ENCODE results near the gene TMEM37.

TMEM37 gene

DNA sequence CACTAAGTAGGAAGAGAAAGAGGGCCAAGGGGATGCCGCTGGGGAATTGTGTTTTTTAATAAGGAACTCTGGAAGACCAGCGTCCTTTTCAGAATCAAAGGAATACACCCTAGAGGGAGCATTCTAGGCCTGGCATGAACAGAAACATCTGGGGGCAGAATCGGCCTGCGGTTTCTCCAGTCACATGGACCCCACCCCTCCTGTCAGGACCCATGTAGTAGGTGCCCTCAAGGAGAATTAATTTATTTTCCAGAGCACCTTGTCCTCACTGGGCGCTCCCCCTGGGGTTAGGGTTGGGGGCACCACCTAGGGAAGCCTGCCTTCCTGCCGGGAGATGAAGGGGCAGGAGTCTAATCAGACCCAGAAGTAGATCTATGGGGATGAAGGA, 44.2 kb downstream of the TMEM37 start:
- no peak for DNase-seq (ENCODE audit: insufficient read length, low spot score)
- no peak for FAIRE-seq

DNA sequence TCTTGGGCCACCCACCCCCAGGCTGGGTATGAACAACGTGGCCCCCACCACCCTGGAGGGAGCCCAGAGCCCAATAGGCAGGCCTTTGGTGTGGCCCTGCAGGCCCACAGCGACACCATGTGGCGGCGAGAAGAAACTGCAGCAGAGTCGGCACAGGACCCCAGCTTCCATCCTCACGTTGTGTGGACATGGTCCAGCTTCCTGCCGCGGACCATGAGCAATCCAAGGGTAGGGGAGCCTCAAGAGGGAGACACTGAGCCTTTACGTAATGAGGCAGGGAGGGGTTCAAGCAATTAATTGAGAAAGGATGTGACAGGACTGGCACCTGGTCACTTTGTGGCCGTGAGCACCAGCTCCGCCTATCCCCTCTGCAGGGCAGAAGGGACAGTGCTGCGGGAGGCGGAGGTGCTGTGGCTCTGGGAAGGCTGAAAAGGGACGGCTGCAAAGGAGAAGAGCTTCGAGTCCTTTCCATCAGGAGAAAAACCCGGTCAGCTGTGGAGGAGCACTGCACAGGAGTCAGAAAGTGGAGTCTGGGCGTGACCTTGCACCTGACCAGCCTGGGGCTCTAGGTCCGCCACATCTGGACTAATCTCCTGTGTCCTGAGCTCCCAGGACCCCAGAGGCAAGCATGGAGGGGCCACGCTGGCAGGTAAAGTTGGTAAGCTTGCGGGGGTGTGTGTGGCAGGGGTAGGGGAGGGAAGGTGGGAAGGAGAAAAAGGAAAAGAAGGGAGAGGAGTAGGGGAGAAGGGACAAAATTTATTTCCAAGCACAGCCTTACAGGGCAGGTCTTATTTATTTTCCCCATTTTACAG, 44.9 kb downstream of the TMEM37 start:
- DNase-seq (ENCODE audit: insufficient read length, low spot score), result peak; percentile 73
- no peak for FAIRE-seq

DNA sequence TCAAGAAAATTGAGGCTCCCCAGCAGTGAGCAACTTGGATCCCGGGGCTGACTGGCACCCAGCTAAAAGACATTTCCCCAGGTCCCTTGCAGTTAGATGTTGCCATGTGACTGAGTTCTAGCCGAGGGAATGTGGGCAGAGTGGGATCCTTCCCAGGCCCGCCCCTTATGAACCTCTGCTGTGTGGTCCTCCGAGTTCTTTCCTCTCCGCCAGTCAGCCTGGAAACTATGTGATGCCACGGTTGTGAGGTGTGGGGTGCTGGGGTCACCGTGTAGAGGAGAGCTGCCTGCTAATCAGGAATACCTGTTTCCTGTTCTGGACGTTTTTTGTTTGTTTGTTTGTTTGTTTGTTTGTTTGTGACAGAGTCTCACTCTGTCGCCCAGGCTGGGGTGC, 45.5 kb downstream of the TMEM37 start:
- DNase-seq (ENCODE audit: insufficient read length, low spot score) (no peak), FAIRE-seq (no peak)

DNA sequence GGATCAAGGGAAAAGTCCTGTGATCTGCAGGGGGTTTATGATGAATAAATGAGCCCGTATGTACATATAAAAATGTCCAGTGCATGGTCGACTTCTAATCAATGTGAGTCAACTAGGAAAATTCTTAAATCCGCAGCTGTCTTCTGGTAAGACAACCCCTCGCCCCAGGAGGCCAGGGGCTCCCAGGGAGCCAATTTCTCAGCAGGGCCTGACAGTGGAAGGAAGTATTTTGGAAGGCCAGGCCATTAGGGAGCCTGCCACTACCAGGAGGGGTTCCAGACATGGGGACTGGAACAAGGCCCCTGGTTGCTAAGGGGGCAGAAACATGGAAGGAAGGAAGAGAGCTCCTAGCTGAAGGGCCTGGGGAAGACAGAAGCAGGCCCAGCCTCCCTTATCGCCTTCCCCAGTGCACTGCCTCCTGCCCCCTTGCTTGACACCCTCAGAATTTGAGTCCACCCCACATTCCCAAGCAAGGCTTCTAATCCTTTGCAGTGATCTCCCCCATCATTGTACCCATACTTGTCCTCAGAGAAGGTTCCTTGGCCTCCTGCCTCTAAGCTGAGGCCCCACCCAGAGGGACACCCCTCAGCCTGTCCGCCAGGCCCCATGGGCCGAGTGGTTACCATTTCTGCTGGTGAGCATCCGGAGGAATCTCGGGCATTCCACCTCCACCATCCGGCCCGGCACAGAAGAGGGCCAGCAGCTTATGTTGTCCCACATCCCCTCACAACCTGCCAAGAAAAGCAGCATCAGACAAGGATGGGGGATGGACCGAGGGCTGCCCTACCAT, 46.7 kb downstream of the TMEM37 start:
- FAIRE-seq (no peak), DNase-seq (ENCODE audit: insufficient read length, low spot score) (no peak)

DNA sequence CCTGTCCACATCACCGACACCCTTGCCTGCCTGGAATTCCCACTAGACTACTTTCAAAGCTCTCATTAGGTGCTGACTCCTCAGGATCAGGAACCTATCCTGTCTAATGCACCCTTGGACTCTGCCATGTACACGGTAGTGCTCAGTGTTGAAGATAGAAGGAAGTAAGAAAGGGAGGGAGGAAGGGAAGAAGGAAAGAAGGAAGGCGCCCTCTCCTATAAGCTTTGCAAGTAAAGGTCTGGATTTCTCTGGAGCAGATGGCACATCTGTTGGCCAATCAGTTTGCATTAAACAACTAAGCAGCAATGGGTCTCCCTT, 47.3 kb downstream of the TMEM37 start:
- no peak for FAIRE-seq
- no peak for DNase-seq (ENCODE audit: insufficient read length, low spot score)

DNA sequence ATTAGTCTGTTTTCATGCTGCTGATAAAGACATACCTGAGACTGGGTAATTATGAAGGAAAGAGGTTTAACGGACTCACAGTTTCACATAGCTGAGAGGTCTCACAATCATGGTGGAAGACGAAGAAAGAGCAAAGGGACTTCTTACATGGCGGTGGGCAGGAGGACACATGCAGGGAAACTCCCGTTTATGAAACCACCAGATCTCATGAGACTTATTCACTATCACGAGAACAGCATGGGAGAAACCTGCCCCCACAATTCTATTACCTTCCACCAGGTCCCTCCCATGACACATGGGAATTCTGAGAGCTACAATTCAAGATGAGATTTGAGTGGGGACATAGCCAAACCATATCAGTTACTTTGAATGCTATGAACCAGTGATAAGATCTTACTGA, 48.5 kb downstream of the TMEM37 start:
- no peak for FAIRE-seq

DNA sequence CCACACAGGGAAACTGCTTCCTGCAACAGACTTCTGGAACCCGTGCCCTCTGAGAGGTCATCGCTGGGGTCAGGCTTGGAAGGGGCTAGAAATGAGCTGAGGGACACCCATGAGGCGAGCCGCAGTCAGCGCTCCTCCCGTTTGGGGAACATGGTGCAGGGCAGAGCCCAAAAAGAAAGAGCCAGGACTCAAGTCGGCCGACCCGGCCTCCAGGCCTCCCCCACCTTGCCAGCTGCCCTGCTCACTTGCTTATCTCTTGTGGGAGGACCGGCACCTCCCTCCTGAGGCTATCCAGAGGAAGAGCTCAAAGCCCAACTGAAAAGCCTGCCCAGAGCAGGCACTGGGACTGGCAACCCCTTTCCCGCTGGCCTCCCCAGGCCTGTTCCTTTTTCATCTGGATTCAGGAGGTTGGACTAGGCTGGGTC, 49.1 kb downstream of the TMEM37 start:
- DNase-seq (ENCODE audit: insufficient read length, low spot score), result no peak
- FAIRE-seq, result no peak

More for the DNA sequence above, 48.5 kb downstream of the TMEM37 start:
- no peak for DNase-seq (ENCODE audit: insufficient read length, low spot score)

DNA sequence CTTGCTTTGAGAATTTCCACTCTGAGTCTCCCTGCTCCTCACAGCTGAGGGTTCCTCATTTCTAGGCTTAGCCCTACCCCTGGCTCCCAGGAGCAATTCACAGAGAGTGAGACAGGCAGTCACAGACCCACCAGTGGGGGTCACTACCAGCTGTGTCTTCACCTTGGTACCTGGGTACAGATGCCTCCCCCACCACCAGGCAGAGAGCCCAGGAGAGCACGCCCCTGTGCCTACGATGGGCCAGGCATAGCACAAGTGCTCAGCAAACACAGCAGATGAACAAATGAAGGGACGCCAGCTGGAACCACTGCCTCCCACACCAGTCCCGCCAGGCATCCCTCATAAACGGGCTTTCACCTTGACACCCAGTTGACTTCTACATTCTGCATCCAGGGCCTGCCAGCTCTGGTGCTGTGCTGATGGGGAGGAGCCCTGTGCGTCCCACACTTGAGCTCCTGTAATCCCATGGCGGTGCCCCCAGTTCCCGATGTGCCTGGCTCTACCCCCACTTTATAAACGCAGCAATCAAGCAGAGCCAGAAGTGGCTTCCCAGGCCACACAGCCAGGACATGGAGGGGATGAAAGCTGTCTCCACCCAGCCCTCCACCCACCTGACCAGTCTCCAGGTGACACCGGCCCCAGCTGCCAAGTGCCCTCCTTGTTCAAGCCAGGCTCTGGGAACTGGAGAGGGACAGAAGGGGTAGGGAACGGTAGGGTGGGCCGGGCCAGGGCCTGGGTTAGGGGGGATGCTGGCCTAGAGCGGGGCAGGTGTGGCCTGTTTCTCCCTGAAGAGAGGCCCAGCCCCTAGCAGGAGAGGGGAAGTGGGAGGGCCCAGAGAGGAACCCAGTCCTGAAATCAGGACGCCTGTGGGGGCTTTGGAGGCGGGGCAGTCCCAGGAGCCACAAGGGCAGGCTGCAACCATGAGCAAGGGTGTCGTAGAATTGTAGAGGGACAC, 50.1 kb downstream of the TMEM37 start:
- FAIRE-seq, result no peak

DNA sequence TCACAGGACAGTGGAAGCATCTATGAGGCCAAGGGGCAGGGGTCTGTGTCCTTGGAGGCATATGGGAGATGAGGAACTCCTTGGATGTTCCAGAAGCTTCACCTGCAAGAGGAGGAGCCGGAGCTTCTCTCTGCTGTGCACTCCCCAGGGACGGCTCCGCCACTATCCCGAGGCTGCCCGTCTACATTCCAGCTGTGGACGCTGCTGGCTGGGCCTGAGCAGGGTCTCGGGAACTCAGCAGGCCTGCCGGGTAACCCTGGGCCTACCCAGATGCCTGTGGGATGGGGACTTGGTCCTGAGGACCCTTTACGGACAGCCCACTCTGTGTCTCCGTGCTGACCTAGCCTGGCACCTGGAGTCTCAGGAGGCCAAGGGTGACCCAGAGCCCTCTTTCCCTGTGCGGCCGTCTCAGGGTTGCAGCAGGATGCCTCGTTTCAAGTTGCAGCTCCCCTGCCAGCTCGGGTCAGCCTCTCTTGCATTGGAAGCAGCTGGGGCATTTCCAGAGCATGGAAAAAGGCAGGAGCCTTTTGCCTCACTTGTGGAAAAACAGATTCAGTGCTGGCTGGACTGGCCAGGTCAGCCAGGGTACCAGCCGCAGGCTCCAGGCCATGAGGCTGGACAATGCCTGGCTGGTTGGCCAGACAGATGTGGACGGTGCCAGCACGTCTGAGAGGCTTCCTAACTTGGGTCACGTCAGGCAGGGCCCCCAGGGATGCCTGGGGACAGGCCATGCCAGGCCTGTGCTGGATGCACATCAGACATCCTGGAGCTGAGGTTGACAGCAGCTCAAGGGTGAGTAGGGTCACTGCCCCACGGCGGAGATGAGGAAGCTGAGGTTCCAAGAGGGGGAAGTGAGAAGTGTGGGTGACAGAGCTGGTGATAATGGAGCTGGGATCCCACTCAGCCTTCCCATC, 51.1 kb downstream of the TMEM37 start:
- DNase-seq (ENCODE audit: insufficient read length, low spot score), result no peak
- no peak for FAIRE-seq

More for the DNA sequence above, 50.1 kb downstream of the TMEM37 start:
- DNase-seq (ENCODE audit: insufficient read length, low spot score), result no peak

DNA sequence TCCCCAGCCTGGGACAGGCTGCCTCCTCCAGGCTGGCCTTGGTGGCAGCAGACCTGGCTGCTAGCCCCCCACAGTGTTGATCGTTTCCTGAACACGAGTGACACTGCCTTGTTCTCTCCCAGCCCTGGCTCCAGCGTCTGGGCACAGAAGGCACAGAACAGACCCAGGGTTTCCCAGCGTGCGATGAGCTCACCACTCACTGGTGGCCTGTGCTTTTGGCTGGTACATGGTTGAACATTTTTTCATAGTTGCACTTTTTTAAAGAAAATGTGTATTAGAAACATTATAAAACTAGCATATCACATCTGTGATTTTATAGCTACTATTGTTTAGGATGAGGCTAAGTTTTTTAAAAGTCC, 51.7 kb downstream of the TMEM37 start:
- DNase-seq (ENCODE audit: insufficient read length, low spot score) (no peak), FAIRE-seq (no peak)

DNA sequence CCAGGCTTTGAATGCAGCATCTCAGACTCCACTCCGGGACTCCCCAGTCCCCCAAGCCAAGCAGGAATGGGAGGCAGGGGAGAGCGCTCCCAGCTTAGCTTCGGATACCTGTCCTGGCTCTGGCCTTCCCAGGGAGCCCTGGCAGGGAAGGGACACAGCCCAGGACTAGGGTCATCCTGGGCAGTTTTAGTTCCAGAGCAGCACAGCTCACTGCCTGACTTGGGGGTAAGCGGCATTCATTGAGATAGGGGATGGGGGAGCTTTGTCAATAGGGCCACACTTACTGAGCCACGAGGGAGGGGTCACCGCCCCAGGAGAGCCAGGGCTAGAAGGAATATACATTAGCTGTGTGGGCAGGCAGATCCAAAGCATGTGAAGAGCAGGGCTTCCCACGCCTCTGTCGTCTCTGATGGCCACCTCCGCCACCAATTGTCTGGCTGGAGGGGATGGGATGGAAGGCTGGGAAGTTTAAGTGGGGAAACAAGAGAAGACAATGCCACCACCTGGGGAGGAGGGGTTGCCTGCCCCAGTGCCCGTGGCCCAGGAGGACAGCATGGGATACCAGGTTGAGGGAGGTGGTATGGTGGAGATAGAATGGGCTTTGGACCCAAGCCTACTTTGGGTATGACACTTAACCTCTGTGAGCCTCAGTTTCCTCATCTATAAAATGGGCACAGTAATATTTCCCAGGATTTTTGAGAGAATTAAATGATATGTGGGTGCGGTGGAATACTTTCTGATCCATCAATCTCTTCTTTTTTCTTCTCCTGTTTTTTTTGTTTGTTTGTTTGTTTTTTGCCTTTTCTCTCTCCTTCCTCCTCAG, 52.5 kb downstream of the TMEM37 start:
- FAIRE-seq, result no peak

DNA sequence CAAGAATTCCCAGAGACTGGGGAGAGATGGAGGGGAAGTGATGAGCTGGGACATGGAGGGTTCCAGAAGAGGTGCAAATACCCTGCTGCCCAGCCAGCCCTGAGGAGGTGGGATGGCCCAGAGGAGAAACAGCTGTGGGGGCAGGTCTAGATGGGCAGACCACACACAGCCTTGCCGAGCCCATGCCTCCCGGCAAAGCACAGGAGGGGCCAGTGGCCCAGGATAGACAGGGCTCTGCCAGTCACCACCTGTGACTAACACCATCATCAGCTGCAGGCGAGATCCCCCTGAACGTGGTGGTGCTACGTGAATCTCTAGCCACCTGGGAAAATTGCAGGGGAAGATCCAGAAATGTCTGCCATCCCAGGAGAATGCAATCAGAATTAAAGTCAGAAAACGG, 53.2 kb downstream of the TMEM37 start:
- FAIRE-seq, result no peak
- DNase-seq (ENCODE audit: insufficient read length, low spot score), result no peak

More for the DNA sequence above, 52.5 kb downstream of the TMEM37 start:
- DNase-seq (ENCODE audit: insufficient read length, low spot score), result no peak

DNA sequence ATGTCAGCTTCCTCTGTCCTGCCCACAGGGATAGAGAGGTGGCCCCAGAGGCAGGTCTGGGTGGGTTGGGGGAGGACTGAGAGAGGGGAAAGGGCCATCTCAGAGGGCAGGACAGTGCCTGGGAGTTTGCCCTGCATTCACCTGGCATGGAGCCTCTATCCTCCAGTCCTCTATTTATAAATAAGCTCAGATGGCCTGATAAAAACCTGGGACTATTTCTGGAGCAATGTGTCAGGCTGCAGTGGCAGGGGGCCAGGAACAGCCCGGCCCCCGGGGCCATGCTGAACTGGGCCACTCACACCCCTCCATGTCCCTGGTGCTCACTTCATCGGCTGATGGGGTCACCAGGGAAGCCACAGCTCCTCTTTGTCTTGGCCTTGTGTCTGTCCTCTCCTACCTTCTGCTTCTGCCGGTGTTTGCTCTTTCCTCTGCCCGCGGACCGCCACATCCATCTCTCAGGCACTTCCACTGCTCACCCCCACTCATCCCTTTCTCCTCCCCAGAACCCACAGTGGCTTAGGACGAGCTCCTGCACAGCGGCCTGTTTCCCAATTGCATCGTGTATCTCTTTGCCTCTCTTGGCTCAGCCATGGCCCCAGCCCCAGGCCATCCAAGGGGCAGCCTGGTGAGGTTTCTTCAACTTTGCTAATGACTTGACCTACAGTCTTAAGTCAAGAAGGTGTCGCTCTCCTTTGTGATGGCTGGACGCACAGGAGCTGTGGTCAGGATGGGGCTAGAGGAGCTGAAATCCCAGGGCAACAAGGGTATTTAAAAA, 53.9 kb downstream of the TMEM37 start:
- DNase-seq (ENCODE audit: insufficient read length, low spot score) (no peak), FAIRE-seq (no peak)

DNA sequence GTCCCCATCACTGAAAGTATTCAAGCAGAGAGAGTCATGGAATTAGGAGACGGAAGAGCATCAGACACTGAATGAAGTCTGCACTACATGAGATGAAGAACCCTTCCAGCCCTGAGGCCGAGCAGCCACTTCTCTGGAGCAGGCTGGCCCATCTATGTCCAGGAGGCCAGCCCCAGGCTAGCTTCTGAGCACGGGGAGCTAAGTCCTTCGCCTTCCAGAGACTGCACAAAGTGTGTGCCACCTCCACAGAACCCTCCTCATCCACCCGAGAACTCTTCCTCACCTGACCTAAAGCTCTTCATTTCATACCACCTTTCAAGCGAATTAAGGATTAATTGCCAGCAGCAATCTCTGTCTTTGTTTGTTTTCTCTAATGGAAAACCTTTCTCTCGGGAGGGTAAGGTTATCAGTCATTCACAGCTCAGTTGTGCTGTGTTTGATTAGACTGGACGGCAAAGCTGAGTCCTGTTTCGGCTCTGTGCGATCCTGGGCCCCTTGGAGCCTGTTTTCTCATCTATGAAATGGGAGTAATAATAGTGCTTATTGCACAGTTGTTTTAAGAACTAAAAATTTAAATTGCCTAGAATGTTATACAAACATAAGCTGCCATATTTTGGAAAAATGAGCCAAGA, 54.7 kb downstream of the TMEM37 start:
- FAIRE-seq, result no peak
- no peak for DNase-seq (ENCODE audit: insufficient read length, low spot score)

DNA sequence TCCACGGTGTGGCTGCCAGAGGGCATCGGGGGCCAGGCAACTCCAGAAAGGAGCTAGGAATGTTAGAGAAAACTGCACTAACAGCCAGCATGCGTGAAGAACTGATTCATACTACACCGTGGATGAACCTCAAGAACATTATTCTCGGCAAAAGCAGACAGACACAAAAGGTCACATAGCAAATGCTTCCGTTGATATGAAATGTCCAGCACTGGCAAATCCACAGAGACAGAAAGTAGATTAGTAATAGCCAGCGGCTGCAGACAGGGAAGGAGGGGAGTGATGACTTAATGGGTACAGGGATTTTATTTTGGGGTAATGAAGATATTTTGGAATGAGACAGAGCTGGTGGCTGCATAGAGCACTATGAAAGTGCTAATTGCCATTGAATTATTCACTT, 55.2 kb downstream of the TMEM37 start:
- no peak for FAIRE-seq
- no peak for DNase-seq (ENCODE audit: insufficient read length, low spot score)

DNA sequence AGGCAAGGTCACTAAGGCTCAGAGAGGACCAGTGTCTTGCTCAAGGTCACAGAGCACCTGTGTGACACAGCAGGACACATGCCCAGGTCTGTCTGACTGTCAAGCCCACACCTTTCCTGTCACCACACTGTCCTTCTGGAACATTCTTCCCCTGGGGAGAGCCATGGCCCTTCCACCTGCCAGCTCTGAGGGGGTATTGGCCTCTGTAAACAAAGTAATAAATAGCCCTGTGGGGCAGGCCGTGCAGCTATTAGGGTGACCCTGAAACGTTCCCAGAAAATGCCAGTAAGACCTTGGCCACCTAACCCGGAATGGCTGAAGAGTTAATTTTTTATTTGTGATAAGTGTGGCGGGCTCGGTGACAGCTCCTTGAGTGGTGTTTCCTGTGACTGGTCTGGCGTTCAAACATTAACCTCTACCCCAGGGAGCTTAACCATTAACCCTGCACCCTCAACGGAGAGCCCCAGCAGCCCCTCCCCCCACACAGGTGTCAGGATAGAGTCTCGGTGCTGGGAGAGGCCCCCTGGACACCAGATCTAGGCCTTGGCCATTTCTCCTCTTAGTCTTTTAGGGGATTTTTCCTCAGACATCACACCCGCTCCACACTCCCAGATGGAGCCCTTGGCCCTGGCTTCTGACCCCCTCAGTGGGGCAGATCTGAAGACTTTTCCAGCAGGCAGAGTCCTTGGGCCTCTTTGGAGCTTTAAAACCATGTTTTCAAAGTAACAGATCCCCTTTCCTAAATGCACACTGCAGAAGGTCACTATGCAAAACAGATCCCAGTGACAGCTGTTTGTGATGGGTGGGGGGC, 56.0 kb downstream of the TMEM37 start:
- FAIRE-seq (peak; percentile 20), DNase-seq (ENCODE audit: insufficient read length, low spot score) (no peak)

Data from HTR-8/SVneo (cell line).